ENCODE data around the gene DHX30.
"Not testable (repeated sequence)": the region's sequence is repeated elsewhere in the genome, so short reads cannot be mapped to it uniquely, and the experiment has no call there.

DHX30 gene, protein sequence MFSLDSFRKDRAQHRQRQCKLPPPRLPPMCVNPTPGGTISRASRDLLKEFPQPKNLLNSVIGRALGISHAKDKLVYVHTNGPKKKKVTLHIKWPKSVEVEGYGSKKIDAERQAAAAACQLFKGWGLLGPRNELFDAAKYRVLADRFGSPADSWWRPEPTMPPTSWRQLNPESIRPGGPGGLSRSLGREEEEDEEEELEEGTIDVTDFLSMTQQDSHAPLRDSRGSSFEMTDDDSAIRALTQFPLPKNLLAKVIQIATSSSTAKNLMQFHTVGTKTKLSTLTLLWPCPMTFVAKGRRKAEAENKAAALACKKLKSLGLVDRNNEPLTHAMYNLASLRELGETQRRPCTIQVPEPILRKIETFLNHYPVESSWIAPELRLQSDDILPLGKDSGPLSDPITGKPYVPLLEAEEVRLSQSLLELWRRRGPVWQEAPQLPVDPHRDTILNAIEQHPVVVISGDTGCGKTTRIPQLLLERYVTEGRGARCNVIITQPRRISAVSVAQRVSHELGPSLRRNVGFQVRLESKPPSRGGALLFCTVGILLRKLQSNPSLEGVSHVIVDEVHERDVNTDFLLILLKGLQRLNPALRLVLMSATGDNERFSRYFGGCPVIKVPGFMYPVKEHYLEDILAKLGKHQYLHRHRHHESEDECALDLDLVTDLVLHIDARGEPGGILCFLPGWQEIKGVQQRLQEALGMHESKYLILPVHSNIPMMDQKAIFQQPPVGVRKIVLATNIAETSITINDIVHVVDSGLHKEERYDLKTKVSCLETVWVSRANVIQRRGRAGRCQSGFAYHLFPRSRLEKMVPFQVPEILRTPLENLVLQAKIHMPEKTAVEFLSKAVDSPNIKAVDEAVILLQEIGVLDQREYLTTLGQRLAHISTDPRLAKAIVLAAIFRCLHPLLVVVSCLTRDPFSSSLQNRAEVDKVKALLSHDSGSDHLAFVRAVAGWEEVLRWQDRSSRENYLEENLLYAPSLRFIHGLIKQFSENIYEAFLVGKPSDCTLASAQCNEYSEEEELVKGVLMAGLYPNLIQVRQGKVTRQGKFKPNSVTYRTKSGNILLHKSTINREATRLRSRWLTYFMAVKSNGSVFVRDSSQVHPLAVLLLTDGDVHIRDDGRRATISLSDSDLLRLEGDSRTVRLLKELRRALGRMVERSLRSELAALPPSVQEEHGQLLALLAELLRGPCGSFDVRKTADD

DNA sequence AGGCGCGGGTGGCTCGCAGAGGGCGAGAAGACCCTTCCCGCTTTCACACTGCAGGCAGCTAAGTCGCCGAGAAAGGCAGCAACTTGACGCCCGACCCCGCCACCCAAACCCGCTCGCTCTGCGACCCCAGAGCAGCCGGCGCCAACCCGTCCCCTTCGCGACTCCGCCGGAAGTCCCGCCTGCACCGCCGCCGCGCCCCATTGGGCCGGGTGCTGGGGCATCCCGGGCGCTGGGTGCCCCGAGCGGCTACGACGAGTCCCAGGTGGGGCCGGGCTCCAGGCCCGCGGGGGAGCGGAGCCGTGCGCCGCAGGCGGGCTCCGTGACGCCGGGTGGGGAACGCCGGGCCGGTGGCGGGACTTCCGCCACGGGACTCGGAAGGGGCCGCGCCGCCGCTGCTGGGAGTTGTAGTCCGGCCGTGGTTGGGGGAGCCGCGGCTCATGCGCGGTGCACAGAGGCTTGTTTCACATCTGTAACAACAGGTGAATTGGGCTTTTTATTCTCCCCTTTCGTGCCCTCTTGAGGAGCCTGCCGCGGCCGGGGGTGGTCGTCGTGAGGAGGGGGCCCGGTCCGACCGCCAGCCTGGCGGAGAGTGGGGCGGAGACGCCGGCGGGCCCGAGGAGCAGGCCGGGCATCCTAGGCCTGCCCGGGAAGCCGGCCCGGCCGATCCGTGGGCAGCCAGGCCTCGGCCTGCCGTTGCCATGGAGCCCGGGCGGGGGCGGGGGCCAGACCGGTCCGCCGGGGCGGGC, at the start of gene DHX30:
DHX30 (plus strand) TSS at position 405 of the 746 bp plus-strand sequence. CDS start 7,546 bp downstream, outside the sequence.
- peak; percentile 80 for DNase-seq (ENCODE audit: low read depth)

DNA sequence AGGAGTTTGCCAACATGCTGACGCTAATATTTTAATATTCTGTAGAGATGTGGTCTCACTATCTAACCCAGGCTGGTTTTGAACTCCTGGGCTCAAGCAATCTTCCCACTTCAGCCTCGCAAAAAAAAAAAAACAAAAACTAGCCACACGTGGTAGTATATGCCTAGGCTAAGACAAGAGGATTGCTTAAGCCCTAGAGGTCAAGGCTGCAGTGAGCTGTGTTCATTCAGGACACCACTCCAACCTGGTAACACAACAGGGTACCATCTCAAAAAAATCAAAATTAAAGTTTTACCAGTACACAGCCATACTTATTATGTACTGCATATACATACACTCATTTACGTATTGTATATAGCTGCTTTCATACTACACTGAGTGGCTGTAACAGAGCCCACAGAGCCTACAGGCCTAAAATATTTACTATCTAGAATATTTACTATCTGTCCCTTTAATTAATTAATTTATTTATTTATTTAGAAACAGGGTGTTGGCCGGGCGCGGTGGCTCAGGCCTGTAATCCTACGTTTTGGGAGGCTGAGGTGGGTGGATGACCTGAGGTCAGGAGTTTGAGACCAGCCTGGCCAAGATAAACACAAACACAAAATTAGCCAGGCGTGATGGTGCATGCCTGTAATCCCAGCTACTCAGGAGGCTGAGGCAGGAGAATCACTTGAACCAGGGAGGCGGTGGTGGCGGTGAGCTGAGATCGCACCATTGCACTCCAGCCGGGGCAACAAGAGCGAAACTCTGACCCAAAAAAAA, 44.5 kb upstream of the DHX30 start:
- DNase-seq (ENCODE audit: low read depth) = no peak

DNA sequence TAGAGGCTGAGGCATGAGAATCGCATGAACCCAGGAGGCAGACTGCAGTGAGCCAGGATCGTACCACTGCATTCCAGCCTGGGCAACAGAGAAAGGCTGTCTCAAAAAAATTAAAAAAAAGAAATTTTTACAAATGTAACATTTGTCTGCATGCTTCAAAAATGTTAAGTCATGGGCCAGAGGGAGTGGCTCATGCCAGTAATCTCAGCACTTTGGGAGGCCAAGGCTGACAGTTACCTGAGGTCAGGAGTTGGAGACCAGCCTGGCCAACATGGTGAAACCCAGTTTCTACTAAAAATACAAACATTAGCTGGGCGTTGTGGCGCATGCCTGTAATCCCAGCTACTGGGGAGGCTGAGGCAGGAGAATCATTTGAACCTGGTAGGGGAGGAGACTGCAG, 42.7 kb upstream of the DHX30 start:
- not testable (repeated sequence) for DNase-seq (ENCODE audit: low read depth)

DNA sequence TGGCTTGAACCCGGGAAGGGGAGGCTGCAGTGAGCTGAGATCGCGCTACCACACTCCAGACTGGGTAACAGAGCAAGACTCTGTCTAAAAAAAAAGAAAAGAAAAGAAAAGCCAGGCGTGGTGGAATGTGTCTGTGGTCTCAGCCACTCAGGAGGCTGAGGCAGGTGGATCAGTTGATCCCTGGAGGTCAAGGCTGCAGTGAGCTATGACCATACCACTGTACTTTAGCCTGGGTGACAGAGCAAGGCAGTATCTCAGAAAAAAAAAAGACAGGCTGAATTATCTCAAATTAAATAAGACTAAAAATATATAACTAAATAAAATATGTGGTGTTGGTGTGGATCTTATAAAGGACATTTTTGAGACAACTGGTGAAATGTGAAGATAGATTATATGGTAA, 41.9 kb upstream of the DHX30 start:
- DNase-seq (ENCODE audit: low read depth) = no peak

DNA sequence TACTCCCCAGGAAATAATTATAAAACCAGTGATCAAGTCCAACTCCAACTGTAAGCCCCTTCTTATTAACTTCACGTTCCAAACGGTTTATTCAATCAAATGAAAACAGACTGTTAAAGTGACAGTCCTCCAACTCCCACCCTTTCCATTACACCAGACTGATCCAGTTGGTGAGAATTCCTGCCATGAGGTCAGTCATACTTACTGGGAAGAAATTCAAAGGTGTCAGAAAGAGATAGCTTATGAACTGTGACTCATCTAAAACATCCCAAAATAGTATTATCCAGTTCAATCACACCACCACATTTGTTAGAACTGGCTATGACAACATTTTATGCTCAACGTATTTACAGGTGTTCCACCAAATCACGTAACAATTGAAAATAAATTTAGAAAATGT, 40.7 kb upstream of the DHX30 start:
- no peak for DNase-seq (ENCODE audit: low read depth)

DNA sequence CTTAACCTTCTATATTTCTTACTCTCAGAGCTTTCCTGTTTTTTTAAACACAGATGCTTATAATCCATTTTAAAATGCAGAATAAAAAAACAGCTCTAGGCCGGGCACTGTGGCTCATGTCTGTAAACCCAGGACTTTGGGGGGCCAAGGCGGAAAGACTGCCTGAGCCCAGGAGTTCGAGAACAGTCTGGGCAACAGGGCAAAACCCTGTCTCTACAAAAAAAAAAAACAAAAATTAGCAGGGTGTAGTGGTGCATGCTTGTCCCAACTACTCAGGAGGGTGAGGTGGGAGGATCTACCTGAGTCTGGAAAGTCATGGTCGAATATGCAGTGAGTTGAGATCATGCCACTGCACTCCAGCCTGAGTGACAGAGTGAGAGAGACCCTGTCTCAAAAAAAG, 36.8 kb upstream of the DHX30 start:
- no peak for DNase-seq (ENCODE audit: low read depth)

DNA sequence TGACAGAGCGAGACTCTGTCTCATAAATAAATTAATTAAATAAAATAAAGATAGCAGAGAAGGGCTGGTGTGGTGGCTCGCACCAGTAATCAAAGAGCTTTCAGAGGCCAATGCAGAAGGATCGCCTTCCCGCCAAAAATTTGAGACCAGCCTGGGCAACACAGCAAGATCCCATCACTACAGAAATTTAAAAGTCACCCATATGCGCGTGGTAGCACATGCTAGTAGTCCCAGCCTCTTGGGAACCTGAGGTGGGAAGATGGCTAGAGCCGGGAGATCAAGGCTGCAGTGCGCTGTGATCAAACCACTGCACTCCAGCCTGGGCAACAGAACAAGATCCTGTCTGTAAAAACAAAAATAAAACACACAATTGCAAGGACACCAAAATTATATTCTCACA, 30.9 kb upstream of the DHX30 start:
- no peak for DNase-seq (ENCODE audit: low read depth)

DNA sequence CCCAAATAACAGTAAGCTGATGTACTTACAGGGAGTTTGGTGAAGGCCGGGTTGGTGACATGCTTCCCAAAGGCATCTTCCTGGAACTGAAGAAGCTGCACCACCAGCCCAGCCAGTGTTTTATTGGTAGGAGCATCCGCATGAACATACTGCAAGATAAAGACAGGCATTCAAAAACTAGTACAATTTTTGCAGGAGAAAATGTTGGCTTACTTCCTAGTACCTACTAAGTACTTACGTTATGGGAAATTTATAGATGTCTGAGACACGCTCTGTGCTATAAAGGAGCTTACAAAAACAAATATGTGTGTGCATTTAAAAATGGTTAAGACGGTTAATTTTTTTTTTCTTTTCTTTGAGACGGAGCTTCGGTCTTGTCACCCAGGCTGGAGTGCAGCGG, 30.1 kb upstream of the DHX30 start:
- no peak for DNase-seq (ENCODE audit: low read depth)

DNA sequence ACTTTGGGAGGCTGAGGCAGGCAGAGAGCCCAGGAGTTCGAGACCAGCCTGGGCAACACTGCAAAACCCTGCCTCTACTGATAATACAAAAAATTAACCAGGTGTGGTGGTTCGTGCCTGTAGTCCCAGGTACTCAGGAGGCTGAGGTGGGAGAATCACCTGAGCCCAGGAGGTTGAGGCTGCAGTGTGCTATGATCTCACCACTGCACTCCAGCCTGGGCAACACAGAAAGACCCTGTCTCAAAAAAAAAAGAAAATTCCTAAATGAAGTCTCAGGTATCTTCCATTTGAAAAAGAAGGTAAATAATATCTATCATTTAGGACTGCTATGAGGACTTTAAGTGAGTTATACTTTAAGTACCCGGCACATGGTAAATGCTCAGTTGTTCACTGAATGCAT, 24.2 kb upstream of the DHX30 start:
- DNase-seq (ENCODE audit: low read depth) = no peak

DNA sequence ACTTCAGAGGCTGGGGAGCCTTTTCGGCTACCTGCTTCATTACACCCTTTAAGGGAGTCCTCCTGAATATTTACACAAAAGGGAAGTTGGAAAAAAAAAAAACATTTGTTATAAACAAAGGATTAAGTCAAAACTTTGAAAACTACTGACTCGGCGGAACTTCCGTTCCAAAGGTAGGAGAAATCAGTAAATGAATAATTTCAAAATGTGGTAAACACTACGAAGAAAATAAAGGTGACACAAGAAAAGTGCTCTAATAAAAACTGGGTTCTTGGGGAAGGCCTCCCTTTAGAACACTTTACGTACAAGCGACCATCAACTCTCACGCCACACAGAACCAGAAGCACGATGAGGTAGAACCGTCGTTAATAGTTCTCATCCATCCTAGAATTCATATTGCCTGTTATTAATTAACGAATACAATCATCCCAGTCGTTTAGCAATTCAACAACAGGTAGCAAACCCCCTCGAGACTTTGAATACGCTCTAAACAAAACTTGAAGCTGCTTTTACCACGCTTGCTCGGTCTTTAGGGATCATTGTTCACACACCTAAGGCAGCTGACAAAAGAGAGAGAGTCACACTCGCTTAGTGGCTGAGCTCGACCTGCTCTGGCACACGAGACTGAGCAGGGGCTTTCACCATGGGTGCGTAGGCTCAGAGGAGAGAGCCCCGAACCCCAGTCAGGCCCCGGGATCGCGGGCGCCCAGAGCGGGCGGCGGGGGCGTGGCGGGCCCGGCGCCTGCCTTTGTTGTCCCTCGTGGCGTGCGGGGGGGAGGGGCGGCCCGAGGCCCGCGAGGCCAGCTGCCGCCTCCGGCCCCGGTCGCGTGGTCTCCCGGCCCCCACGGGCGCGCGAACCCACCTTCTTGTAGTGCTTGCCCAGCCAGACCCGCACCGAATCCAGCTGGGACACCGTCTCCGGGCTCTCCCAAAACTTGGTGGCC, 21.9 kb upstream of the DHX30 start:
- peak; percentile 63 for DNase-seq (ENCODE audit: low read depth)

DNA sequence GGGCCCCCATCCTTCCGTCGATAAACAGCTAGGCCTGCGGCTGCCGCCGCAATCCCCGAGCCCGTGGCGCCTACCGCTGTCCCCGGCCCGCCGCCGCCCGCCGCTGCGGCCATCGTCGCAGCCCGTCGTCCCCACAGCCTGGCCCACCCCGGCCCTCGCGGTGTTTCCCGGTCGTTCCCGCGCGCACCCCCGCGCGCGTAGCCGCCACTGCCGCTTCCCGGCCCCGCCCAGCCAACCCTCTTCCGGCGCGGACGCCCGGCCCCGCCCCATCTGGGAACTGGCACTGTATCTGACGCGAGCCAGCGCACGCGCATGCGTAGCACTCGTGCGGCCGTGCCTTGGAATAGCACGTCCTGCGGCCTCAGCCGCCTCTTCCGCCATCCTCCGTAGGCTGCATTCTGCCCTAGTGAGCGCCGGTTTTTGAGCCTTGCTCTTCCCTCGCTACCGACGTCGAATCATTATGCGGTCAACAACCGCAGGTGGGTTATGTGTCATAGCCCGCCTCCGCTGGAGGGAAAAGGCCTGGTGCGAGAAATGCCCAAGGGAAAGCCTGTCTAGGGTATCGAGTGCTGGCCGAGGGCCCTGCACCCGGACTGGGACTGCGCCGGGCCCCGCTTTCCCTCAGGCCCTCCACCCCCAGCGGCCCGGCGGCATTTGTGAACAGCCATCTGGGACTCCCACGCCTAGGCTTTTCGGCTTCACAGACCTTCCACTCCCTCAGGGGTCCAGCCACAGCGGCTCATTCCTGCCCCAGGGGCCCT, 21.1 kb upstream of the DHX30 start, which contains the start of gene SMARCC1:
SMARCC1 (minus strand) TSS at position 209 of the 761 bp plus-strand sequence; CDS start at position 113, 96 bp downstream.
- DNase-seq (ENCODE audit: low read depth) = peak; percentile 97

DNA sequence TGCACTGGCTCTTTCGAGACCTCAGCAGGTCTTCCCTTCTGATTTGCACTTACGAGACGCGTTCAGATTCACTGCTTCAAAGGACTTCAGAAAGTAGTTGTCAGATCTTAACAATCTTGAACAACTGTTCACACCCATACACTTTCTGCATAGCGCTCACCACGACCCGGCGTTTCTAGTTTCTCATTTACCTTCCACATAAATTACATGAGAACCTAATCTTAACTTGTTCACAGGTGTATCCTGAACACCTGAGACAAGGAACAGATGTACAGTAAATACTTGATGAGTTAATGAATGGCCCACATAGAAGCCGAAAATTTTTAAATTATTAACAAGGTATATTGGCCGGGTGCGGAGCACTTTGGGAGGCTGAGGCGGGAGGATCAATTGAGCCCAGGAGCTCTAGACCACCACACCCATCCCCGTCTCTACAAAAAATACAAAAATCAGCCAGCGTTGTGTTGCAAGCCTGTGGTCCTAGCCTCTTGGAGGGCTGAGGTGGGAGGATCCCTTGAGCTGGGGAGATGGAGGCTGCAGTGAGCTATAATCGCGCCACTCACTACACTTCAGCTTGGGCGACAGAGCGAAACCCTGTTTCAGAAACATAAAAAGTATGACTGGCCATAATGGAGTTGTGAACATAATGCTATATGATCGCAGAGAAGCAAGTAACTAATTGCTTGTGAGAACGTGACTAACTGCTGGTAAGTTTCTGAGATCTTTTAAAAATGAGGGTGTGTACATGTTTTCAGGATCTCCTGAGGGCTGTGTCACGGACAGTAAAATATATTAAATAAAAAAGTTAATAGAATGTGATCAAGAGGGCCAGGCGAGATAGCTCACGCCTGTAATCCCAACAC, 20.3 kb upstream of the DHX30 start:
- no peak for DNase-seq (ENCODE audit: low read depth)

DNA sequence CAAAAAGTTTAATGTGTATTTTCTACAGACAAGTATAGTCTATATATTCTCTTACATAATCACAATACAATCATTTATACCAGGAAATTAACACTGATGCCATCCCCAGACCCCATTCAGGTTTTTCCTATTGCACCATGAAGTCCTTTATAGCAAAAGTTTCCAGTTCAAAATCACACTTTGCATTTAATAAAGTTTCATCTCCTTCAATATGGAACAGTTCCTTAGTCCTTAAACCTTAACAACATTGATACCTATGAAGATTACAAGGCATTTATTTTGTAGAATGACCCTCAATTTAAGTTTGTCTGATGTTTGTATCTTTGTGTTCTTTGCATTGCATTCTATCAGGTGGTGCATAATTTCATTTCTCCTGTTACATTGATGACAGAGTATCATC, 19.3 kb upstream of the DHX30 start:
- DNase-seq (ENCODE audit: low read depth) = no peak

DNA sequence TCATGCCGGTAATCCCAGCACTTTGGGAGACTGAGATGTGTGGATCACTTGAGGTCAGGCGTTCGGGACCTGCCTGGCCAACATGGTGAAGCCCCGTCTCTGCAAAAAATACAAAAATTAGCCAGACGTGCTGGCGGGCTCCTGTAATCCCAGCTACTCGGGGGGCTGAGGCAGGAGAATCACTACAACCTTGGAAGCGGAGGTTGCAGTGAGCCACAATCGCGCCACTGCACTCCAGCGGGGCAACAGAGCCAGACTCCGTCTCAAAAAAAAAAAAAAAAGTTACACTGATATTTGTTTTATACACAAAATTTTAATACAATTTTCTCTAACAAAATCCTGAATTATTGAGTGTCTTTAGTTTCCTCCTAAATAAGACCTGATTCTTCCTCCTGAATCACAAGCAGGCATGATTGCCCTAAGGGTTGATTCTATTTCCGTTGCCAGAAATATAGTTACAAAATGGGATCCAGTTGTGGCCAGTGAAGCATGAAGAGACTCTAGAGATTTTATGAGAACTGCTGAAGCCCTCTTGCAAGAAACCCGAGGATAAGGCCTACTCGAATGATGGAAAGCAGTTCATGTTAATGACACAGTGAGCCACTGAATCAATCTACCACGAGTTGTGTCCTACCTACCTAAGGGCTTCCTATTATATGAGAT, 11.6 kb upstream of the DHX30 start:
- DNase-seq (ENCODE audit: low read depth) = no peak

DNA sequence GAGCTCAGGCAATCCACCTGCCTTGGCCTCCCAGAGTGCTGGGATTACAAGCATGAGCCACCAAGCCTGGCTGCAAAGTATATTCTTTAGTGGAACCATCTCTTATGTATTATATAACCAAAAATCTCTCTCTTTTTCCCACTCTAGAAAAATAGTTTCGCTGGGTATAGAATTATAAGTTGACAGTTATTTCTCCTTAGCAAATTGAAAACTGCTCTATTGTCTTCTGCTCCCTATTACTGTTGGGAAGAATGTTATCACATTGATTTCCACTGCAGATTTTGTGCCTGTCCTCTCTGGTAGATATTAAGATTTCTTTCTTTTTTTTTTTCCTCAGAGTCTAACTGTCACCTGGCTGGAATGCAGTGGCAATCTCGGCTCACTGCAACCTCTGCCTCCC, 10.2 kb upstream of the DHX30 start:
- DNase-seq (ENCODE audit: low read depth) = no peak

DNA sequence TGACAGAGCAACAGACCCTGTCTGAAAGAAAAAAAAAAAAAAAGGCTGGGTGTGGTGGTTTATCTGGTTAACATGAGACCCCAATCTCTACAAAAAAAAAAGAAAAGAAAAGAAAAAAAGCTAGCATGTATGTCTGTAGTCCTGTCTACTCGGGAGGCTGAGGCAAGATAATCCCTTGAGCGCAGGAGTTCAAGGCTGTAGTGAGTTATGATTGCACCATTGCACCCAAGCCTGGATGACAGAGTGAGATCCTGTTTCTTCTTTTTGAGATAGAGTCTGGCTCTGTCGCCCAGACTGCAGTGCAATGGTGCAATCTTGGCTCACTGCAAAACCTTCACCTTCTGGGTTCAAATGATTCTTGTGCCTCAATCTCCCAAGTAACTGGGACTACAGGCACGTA, 8.4 kb upstream of the DHX30 start:
- no peak for DNase-seq (ENCODE audit: low read depth)

DNA sequence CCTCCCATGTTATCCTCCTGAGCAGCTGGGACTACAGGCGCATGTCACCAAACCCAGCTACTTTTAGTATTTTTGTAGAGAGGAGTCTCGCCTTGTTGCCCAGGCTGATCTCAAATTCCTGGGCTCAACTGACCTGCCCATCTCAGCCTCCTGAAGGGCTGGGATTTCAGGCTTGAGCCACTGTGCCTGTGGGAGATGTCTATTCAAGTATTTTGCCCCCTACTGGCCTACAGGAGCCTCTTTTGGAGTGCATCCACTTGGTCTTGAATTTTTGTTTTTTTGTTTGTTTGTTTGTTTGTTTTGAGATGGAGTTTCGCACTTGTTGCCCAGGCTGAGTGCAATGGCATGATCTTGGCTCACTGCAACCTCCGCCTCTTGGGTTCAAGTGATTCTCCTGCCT, 3.2 kb upstream of the DHX30 start:
- no peak for DNase-seq (ENCODE audit: low read depth)
